K562 (cell line): ENCODE data around the gene H2BK1. TPM values are rescaled to one million over a fixed set of nuclear protein-coding genes. Genes with fewer than 3 reads are reported as not detected.

Experiments used
- CTCF ChIP-seq, 3 experiments: IDR thresholded peaks in 2 of 3; conservative IDR thresholded peaks in 1 of 3; 2 replicates each; pipeline ENCODE4 v1.5.1; 2011 to 2012; ENCODE audit warnings: low read length in 3 of 3, mild to moderate bottlenecking in 3 of 3, control low read depth in 2 of 3, improper control_type of control experiment in 1 of 3, inconsistent platforms in 1 of 3, low read depth in 1 of 3, mixed read lengths in 1 of 3, moderate library complexity in 1 of 3; ENCODE audit not compliant: insufficient read depth in 2 of 3
- CTCFL ChIP-seq: IDR thresholded peaks from 2 replicates; pipeline ENCODE4 v1.6.1; 2011; ENCODE audit warnings: borderline replicate concordance, low read depth, mild to moderate bottlenecking, moderate library complexity, low read length; ENCODE audit not compliant: insufficient read depth, poor library complexity, severe bottlenecking
- E2F4 ChIP-seq: sonication (generic); formaldehyde crosslinking; IDR thresholded peaks from 2 replicates; pipeline ENCODE4 v1.8.0; 2022; ENCODE audit warnings: mild to moderate bottlenecking, low read depth, missing genetic modification reagents
- ETS2 ChIP-seq: IDR thresholded peaks from 2 replicates; pipeline ENCODE4 v1.6.1; 2016; ENCODE audit warnings: borderline replicate concordance, missing genetic modification characterization, mild to moderate bottlenecking, moderate library complexity, missing compliant biosample characterization; ENCODE audit not compliant: poor library complexity, severe bottlenecking
- KHSRP ChIP-seq: fragments of 450-650 bp; IDR thresholded peaks from 2 replicates; pipeline ENCODE4 v1.6.1; 2017
- MYC ChIP-seq, 2 experiments: fragments of 250-450 bp in 1 of 2; sonication (Bioruptor Pico) in 1 of 2; IDR thresholded peaks; 2 replicates each; pipeline versions ENCODE4 v1.5.1 to v1.6.1; 2012 to 2021; ENCODE audit warnings: low read depth in 2 of 2, borderline replicate concordance in 1 of 2, improper control_type of control experiment in 1 of 2, low read length in 1 of 2, mild to moderate bottlenecking in 1 of 2, moderate library complexity in 1 of 2
- SETDB1 ChIP-seq: IDR thresholded peaks from one replicate; pipeline ENCODE4 v1.6.1; 2012; ENCODE audit warnings: low read length, control low read depth, inconsistent platforms
- TCF15 ChIP-seq: fragments of 250-450 bp; sonication (Bioruptor Pico); IDR thresholded peaks from 2 replicates; pipeline ENCODE4 v1.8.0; 2022; ENCODE audit warnings: moderate library complexity, mild to moderate bottlenecking, inconsistent platforms
- ZNF263 ChIP-seq: sonication (generic); formaldehyde crosslinking; IDR thresholded peaks from 2 replicates; pipeline ENCODE4 v1.8.0; 2022; ENCODE audit warnings: mild to moderate bottlenecking, missing genetic modification reagents, borderline replicate concordance
- ZNF407 ChIP-seq: fragments of 450-650 bp; IDR thresholded peaks from 2 replicates; pipeline ENCODE4 v1.6.1; 2016; ENCODE audit warnings: low read depth
- polyA plus RNA-seq, 8 experiments: library from polyadenylated mRNA; depleted of rRNA in 4 of 8; stranded (reverse) in 5 of 8; unstranded in 3 of 8; fragments of >200 nt; fragmentation: Nextera tagmentation in 2 of 8; fragmentation: Illumina TruSeq in 1 of 8; extraction: Ambion mirVana in 2 of 8; extraction: Trizol in 1 of 8; gene quantifications; 2 replicates each; pipeline versions ENCODE4 v1.2.1 to v1.2.3, GENCODE V29; 2011 to 2014; ENCODE audit warnings: inconsistent platforms in 1 of 8, missing spikeins in 1 of 8
- total RNA-seq, 7 experiments: library from RNA; depleted of rRNA in 6 of 7; stranded (reverse); fragments of >200 nt in 6 of 7; fragmentation: Illumina TruSeq in 2 of 7; extraction: Trizol in 2 of 7; gene quantifications; 2 replicates each; pipeline versions ENCODE4 v1.2.1 to v1.2.3, GENCODE V29; 2011 to 2021; ENCODE audit warnings: low replicate concordance in 1 of 7

Gene H2BK1
- total and polyA plus RNA-seq, 9 of the 15 experiments (the other 6 are each of a cell fraction or from before 2014, with no cell fraction given) = not detected

GRCh38 chr7:151245360-151246101 lies 35.2 kb upstream of the H2BK1 start (continued):
- TF ChIP-seq ZNF407 (no peak), ETS2 (tag) (no peak), ZNF263 (peak; percentile 18; the same call in 1 of the 2 replicates), KHSRP (no peak), TCF15 (no peak), SETDB1 (no peak), MYC (IDR thresholded peaks at IDR 0.05; ENCODE audit: low read depth, low read length) (0 out of 2 replicates have a peak, but pooled peaks have one; percentile 16), MYC (CRISPR knock-in tag; IDR thresholded peaks at IDR 0.05; ENCODE audit: borderline replicate concordance, low read depth) (no peak), E2F4 (no peak), CTCF (IDR thresholded peaks at IDR 0.05 in 2 of 3, conservative IDR thresholded peaks at IDR 0.05 in 1 of 3; ENCODE audit: insufficient read depth in 2 of 3, low read depth in 1 of 3, low read length in 3 of 3) (peak; percentile 57 to 86 (median 71); a peak in 5 of 6 replicates), CTCFL (peak; percentile 91)
